Measurements from ENCODE around the gene ZNF750.

Gene ZNF750

DNA sequence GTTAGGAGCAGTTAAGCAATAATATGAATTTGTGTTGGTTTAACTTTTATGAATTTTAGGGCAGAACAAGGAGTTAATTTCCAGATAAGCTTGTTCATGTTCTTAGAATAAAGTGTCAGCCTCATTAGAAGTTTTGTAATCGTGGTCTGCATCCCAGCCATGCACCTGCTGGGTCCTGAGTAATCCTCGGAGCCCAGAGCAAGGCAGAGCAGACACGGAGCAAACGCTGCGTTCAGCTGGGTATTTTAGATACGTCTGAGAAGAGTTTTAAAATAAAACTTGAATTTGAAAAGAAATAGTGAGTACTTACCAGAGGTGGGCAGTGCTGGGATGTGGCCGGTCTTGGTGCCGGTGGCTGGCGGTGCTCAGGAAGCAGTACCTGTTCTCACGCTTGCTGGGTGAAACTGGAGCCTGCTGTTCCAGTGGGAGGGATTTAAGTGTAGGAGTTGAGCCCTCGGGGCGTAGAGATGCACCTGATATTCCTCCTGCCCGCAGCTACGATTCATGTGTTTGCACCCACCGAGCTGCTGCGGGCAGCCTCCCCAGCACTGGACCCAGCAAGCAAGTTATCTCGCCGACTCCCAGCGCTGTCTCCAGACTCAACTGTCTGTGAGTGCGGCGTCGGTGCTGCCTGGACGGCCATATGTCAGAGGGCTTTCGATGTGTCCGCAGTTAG, at the start of gene ZNF750:
Gene ZNF750 (minus strand): TSS at position 406 of the 676 bp plus-strand sequence. CDS start 7,568 bp downstream, outside the sequence.
- in situ Hi-C loops (cut with HindIII; ENCODE audit: low sequenced_read_pairs), result loop anchor here (5.0 kb wide), 1 partner anchor 67 kb away; no protein-coding TSS in a partner anchor

DNA sequence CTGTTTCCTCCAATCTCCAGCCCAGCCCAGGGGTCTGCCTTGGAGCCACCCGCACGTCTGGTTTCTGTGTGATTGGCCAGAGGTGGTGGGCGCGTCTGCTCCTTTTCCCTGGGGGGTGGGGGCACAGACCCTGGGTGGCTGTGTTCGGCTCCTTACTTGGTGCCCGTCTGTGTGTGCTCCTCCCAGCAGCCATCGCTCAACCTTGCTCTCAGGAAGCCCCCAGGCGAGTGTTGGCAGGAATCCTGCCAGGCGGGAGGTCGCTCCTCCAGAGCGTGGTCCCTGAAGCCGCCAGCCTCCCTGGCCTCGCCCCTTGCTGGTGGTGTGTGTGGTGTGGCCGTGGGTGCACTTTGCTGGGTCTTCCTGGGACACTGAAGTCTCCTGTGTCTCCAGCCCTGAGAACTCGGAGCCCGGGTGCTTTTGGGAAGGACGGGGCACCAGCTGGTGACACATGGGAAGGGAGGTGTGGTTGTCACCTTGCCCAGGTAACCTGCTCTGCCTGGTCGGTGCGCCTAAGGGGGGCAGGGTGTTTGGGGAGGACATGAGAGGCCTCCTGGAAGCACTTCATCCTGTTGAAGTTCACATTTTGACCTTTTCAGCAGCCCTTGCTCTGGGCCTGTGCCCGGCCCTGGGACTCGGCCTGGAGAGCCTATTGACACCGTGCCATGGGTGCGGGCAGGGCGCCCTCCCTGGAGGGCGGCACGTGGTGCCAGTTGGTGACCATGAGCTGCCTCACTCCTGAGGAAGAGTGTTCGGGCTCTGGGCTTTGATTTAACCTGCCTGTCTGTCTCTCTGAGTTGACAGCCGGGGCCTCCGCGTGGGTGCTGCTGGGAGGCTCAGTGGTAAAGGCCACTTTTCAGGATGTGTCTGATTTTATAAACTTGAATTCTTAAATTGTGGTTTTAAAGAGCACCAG, 49.0 kb upstream of the ZNF750 start:
- in situ Hi-C loops (cut with HindIII; ENCODE audit: low sequenced_read_pairs), result loop anchor here (5.0 kb wide), 1 partner anchor 67 kb away; no protein-coding TSS in a partner anchor

DNA sequence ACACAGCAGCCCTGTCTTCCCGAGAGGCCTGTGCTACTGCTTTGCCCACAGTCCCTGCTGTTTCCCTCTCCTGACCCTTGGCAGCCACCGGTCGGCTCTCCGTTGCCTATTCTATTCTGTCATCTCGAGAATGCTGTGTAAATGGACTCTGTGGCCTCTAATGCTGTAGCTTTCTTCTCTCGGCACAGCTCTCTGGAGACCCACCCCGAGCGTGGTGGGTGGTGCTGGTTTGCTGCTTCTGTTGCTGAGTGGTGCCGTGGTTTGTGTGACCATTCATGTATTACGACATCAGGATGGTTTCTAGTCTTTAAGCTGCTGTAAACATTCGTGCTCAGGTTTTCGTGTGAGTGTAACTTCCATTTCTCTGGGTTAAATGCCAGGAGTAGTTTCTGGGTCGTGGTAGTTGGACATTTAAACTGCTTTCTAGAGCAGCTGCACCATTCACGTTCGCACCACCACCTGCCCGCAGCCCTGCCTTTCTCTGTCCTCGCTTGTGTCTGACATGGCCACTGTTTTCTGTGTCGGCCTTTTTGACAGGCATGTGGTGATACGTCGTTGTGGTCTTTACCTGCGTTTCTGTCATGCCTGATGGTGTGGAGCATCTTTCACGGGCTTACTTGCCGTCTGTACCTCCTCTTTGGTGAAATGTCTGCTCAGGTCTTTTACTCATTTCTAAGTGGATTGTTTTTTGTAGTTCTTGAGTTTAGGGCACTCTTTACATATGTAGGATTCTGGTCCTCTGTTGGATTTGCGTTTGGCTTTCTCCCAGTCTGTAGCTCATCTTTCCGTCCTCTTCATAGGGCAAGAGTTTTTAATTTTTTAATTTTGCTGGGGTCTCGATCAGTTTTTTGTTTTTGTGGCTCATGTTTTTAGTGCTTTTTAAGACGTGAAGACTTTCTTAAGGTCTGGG, 47.7 kb upstream of the ZNF750 start:
- in situ Hi-C loops (cut with HindIII; ENCODE audit: low sequenced_read_pairs), result loop anchor here (5.0 kb wide), 1 partner anchor 65 kb away; no protein-coding TSS in a partner anchor

DNA sequence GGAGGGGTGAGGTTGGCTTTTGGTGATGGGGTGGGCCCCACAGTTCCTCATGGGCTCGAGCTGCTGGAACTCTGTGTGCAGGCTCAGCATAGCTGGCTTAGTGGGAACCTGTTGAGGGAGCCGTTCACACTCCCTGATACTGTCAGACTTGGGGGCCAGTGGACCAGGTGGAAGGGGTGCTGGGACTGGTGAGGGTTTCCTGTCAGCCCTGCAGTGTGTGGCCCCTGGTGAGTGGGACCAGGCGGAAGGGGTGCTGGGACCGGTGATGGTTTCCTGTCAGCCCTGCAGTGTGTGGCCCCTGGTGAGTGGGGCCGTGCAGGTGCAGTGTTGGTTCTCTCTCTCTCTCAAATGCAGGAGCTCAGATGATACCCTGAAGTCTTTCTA, 45.1 kb upstream of the ZNF750 start:
- in situ Hi-C loops (cut with HindIII; ENCODE audit: low sequenced_read_pairs), result loop anchor here (5.0 kb wide), 1 partner anchor 63 kb away; no protein-coding TSS in a partner anchor

DNA sequence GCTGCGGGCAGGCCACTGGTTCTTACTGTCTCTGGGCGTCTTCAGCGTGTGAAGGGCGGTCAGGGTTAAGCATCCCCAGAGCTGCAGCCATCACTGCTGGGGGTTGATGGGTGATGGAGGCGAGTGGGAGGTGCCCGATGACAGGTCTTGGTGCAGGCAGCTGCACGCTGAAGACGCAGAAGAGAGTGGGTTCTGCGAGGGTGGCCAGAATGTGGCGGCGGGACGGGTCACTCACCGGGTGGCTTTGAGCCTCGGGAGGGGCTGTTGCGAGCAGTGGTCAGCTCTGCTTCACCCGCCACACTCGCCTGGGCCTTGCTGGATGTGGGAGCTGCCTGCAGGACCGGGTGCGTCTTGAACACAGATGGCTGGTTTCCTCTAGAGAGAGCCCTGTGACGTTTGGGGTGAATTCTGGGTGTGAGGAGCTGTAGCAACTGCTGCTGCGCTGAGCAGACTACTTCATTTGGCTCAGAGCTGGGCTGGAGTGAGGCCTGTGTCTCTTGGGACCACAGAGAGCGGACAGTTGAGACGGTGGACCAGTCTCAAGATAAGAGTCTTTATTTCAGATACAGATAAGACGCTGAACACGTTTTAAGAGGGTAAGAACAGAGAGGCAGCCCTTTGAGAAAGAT, 44.6 kb upstream of the ZNF750 start:
- in situ Hi-C loops (cut with HindIII; ENCODE audit: low sequenced_read_pairs), result no loop called here

DNA sequence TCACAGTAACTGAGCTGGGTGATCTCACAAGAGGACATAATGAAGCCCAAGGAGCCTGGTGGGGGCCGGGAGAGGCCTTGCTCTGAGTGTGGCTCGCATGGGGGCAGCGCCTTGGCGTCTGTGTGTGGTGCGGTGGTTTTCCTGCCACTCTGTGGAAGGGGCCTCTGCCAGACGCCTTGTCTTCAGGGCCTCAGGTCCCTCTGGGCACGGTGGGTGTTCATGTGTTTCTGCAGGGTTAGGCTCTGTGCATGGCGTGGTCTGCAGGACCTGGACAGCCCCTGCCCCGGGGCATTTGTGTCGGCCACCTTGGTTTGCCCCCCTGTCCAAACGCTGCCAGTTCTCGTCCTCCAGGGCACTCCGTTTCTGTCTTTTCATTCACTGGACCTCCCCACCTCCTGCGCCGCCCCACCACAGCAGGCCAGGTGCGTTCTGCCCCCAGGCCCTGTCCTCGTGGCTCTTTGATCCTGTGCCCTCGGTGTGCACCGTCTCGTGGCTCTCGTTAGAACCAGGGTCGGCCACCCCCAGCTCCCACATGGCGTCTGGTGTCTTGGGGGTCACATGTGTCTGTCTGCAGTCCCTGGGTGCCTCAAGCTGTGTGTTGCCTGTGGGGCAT, 43.7 kb upstream of the ZNF750 start:
- in situ Hi-C loops (cut with HindIII; ENCODE audit: low sequenced_read_pairs), result no loop called here

DNA sequence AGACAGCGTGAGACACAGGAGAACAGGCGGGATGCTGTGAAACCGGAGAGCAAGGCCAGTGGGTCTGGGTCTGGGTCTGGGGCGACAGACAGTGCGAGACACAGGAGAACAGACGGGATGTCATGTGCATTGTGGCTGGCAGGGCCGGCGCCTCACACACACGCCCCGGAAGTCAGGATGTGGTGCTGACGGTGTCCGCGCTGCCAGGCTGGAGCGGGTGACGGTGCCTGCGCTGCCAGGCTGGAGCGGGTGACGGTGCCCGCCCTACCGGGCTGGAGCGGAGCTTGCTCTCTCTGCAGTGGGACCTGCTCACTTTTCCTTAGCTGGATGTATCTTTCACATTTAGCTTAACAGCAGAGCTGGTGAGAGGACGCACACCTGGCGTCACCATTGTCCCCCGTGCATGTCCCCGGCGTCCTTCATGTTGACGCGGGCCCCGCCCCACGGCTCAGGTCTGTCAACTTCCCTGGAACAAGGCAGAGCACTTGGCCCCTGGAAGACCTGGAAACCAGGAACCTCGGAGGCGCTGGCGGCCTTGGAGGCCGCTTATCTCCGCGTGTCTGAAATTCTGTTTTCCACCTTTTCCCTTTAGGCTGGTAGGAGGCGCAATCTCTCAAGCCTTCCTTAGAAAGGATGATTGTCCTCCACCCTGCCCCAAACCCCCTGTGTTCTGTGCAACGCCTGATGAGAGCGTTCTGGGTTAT, 43.0 kb upstream of the ZNF750 start:
- in situ Hi-C loops (cut with HindIII; ENCODE audit: low sequenced_read_pairs), result no loop called here

DNA sequence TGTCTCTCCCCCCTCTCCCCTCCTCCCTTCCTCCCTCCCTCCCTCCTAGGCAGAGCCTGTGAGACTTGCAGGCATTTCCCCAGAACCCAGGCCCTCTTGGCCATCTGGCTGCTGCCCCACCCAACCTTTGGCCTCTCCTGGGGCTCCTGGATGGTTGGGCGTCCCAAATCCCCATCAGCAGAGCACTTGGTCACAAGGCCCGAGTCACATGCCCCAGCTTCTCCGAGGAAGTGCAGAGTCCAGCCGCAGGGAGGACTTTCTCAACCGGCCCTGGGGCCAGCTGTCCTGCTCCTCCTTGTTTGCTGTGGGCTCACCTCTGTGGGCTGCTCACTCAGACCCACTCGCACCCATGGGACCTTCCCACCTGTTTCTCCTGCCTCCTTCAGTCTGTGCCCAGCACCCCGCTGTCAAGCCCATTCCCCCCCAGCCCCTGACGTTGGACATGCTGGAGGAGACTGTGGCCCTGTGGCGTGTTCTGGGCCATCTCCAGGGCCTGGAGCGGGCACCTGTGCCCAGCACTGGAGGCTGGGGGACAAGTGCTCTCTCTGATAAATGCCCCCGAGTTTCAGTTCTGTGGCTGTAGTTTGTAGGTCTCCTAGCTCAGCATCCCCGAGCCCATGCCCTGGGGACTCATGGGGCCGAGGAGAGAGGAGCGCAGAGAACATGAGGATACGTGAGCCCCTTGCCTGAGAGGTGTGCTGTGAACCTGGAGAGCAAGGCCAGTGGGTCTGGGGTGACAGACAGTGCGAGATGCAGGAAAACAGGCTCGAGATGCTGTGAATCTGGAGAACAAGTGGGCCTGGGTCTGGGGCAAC, 42.3 kb upstream of the ZNF750 start:
- in situ Hi-C loops (cut with HindIII; ENCODE audit: low sequenced_read_pairs), result no loop called here

DNA sequence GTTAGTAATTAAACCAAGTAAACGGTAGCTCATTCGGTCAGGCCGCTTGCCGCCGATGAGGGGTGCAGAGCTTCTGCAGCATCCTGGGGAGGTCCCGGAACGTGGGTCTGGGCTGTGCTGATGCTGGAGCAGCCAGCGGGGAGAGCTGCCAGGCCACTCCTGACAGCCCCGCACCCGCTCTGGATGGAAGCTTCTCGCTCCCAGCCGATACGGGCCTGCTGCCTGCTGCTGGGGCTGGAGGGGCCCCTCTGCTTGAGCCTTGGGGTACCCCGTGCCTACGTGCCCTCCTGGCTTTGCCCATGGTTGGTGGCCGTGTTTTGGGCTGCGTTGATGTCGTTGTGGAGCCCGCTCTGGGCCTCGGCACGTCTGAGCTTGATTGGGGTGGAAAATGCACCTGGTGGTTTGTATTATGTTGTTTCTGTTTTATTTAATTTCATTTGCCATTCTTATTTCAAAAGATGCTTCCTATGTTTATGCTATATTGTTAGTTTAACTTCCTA, 41.6 kb upstream of the ZNF750 start:
- in situ Hi-C loops (cut with HindIII; ENCODE audit: low sequenced_read_pairs), result no loop called here

DNA sequence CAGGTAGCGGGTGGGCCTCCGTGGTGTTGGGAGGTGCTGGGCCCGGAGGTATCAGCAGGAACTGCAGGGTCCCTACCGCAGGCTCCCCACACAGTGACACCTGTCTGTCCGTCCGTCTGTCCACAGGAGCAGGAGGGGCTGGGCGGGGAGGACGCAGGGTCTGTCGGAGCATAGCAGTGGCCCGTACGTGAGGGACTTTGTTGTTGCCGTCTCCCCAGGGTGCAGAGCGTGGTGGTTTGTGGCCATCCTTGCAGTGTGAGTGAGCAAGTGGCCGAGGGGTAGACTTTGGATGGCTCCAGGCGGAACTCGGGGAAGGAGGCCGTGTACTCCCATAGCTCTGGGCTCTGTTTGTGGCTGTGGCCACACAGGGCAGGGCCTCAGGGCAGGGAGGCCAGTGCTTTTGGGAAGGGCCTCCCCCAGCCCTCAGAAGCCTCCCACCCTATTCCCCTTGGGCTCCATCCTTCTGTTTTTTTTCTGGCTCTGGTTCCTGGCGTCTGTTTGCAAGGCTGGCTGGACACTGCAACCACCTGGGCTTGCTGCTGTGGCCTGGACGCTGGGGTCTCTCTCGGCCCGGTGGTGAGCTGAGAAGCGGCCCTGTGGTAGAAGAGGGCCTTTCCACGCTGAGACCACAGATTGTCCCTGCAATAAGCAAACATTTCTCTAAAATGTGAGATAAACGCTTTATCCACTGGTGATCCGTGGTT, 41.0 kb upstream of the ZNF750 start:
- in situ Hi-C loops (cut with HindIII; ENCODE audit: low sequenced_read_pairs), result no loop called here

DNA sequence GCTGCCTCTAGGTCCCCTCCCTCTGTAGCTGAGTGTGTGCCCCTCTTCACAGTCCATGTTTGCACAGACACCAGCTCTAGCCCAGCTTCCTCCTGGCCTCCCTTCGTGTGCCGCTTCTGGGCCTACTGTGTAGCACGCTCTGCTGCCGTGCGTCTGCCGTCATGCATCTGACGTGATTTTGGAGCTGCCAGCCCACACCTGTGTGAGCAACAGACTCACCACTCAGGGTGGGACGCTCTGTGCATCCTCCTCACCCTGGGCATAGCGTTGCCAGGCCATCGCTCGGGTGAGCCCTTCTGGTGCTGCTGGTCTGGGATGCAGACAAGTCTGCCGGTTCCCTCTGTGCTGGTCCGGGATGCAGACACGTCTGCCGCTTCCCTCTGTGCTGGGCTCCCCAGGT, 39.4 kb upstream of the ZNF750 start:
- in situ Hi-C loops (cut with HindIII; ENCODE audit: low sequenced_read_pairs), result no loop called here

DNA sequence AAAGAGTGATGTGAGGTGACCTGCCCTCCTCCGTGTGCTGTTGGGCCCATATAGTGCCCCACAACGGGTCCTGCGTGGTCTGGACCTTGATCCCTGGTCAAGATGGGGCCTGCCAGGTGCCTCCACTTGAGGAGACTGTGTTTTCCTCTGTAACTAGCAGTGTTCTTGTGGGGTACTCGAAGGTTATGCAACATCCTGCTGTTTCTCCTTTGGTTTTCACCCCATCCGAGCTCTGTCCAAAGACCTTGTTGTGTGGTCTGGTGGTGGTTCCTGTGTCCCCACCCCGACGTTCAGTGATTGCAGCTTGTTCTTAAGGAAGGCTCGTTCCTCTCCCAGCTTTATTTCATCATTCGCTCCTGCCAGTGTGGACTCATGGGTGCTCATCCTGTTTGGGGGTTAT, 38.7 kb upstream of the ZNF750 start:
- in situ Hi-C loops (cut with HindIII; ENCODE audit: low sequenced_read_pairs), result no loop called here

DNA sequence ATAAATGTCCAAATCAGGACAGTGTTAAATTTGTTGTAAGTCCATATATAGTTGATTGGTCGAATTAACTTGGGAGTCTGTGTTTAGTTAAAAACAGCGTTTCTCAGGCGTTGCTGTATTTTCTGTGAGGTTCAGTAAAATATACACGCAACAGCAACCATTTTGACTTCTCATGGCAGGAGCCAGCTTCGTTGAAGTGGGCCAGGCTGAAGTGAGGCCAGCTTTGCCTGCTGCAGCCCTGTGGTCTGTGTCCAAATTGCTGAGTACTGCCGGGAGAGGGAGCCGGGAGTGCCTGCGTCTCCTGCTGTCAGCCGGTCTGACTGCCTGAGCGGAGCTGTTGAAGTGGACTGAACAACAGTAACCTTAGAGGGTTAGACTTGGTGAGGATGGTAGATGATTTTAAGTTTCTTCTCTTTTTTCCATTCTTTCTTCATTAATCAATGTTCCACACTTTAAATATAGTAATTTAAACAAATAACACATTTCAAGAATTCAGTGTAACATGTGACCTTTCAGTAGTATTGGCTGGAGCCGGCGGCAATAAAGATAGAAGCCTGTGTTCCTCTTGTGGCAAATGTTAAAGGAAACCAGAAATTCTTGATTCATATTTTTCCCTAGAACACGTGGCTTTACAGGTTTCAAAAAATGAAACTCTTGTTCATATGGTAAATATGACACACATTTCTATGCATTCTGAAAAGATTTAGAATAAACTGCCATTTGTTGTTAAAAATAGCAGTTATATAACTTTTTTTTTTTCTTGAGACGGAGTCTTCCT, 37.0 kb upstream of the ZNF750 start:
- in situ Hi-C loops (cut with HindIII; ENCODE audit: low sequenced_read_pairs), result no loop called here

DNA sequence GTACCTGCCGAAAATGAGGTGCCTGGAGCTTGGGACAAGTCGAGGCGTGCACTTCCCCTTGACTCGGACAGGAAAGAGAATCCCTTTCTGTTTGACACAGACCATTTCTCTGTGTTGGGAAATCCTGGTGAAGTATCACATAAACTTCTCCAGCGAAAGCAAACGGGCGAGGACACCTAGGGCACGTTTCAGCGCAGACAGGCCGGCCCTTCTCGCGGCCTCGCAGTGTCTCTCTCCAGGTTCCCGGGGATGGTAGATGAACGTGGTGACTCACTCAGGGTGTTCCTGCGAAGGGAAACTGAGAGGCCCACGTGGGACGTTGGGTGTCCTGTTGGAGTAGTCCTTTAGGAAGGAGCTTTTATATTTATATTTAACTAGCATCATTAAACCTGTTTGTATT, 36.3 kb upstream of the ZNF750 start:
- in situ Hi-C loops (cut with HindIII; ENCODE audit: low sequenced_read_pairs), result no loop called here

DNA sequence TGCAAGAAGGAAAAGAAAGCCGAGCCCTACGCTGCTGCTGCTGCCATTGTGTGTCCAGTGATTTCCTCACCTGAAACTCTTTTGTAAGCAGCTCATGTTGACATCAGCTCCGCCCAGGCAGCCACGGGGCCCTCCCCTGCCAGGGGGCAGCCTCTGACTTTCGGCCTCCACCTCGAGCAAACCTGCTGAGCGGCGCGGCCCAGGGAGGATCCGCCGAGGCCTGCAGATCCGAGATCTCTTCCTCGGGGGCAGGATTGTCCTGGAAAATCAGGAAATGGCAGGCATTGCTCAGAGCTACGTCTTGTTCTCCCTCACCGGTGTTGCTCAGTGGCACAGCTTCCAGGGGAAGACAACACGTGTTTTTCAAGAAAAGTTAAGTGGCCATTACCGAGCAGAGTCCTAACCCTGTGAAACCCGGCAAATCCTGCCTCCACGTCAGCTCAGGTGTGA, 35.6 kb upstream of the ZNF750 start:
- in situ Hi-C loops (cut with HindIII; ENCODE audit: low sequenced_read_pairs), result no loop called here

DNA sequence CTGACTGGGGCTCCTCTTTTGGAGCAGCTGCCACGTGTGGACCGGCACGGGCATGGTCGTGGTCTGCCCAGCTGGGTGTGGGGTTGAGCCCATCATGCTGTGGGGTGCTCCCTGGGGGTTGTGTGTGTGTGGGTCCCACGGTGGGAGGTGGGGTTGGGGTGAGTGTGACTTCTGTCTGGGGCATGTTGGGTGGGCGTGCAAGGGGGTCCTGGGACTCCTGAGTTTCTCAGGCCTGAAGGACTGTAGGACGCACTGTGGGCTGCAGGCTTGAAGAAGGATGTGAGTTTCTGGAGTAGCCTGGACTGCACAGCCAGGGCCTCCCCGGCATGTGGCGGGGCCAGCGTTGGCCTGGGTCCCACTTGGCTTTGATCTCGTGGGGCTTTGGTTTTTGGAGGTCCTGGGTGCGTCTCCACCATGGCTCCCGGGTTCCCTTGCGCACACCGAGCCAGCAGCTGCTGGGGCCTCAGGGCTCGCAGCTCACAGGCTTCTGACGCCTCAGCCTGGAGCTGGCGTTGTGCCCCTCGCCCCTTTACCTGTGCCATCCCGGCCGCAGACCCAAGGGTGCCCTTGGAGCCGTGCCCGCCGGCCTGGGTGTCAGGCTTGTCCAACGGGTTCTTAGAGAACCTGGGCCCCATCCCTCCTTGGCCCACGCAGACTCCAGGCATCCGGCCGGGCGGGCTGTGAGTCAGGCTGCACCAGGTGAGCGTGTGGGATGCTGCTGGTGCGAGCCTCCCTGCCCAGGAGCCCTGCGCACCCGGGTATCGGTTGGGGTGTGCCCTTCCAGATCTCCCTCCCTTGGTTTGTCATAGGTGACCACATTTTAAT, 34.4 kb upstream of the ZNF750 start:
- in situ Hi-C loops (cut with HindIII; ENCODE audit: low sequenced_read_pairs), result no loop called here

Data from endothelial cell of hepatic sinusoid (primary cell).